CD14-positive monocyte (primary cell): Measurements from ENCODE around the gene SESN2. TPM values are rescaled to one million over a fixed set of nuclear protein-coding genes. Genes with fewer than 3 reads are reported as not detected.

Experiments used
- DNase-seq, 3 donors: peaks; one replicate each; pipeline ENCODE4 v3.0.0-alpha.2; 2011 to 2022
- H2AFZ ChIP-seq: 2 replicates; pipeline ENCODE4 v1.6.0; 2012; ENCODE audit warnings: mild to moderate bottlenecking, low read depth, low read length, inconsistent platforms; ENCODE audit not compliant: insufficient read depth, poor library complexity, severe bottlenecking
- H3K27ac ChIP-seq, 2 donors: 1 replicate in 1 of 2; 2 replicates in 1 of 2; pipeline ENCODE4 v1.5.1; 2012 to 2013; ENCODE audit warnings: low read length in 2 of 2, control low read depth in 1 of 2, inconsistent platforms in 1 of 2, low read depth in 1 of 2, mild to moderate bottlenecking in 1 of 2
- H3K27me3 ChIP-seq, 2 donors: one replicate each; pipeline versions ENCODE4 v1.6.0 to v1.6.1; 2011 to 2013; ENCODE audit warnings: low read length in 2 of 2; ENCODE audit not compliant: control insufficient read depth in 2 of 2, insufficient read depth in 2 of 2
- H3K36me3 ChIP-seq, 2 donors: replicated peaks in 1 of 2; 1 replicate in 1 of 2; 2 replicates in 1 of 2; pipeline versions ENCODE4 v1.5.1 to v1.6.1; 2012 to 2013; ENCODE audit warnings: low read length in 2 of 2, control low read depth in 1 of 2, inconsistent platforms in 1 of 2, mild to moderate bottlenecking in 1 of 2; ENCODE audit not compliant: insufficient read depth in 2 of 2, control insufficient read depth in 1 of 2
- H3K4me1 ChIP-seq, 2 donors: 1 replicate in 1 of 2; 2 replicates in 1 of 2; pipeline versions ENCODE4 v1.5.1 to v1.6.1; 2012 to 2013; ENCODE audit warnings: low read length in 2 of 2, control low read depth in 1 of 2, inconsistent platforms in 1 of 2, mild to moderate bottlenecking in 1 of 2, moderate library complexity in 1 of 2; ENCODE audit not compliant: insufficient read depth in 2 of 2, control insufficient read depth in 1 of 2
- H3K4me2 ChIP-seq: replicated peaks from 2 replicates; pipeline ENCODE3; 2012; ENCODE audit warnings: low read length, moderate library complexity, mild to moderate bottlenecking; ENCODE audit not compliant: poor library complexity, severe bottlenecking; ENCODE audit errors: extremely low read depth
- H3K4me3 ChIP-seq, 3 experiments: fragments of 200-600 bp in 1 of 3; sonication (generic) in 1 of 3; replicated peaks in 1 of 3; 1 replicate in 2 of 3; 2 replicates in 1 of 3; pipeline ENCODE4 v1.5.1; 2011 to 2013; ENCODE audit warnings: low read length in 3 of 3, mild to moderate bottlenecking in 3 of 3, control low read depth in 2 of 3, low read depth in 2 of 3, inconsistent platforms in 1 of 3, moderate library complexity in 1 of 3
- H3K79me2 ChIP-seq: 2 replicates; pipeline ENCODE4 v1.6.0; 2012; ENCODE audit warnings: mild to moderate bottlenecking, control low read depth, inconsistent platforms, low read length, moderate library complexity; ENCODE audit not compliant: insufficient read depth
- H3K9ac ChIP-seq: 2 replicates; pipeline ENCODE4 v1.6.0; 2017; ENCODE audit warnings: low read length, mild to moderate bottlenecking; ENCODE audit not compliant: insufficient read depth, poor library complexity, severe bottlenecking
- H3K9me3 ChIP-seq, 2 donors: replicated peaks in 1 of 2; 1 replicate in 1 of 2; 2 replicates in 1 of 2; pipeline versions ENCODE4 v1.5.1 to v1.6.1; 2012 to 2013; ENCODE audit warnings: low read length in 2 of 2, control low read depth in 1 of 2; ENCODE audit not compliant: control insufficient read depth in 1 of 2, insufficient read depth in 1 of 2
- H4K20me1 ChIP-seq: 2 replicates; pipeline ENCODE4 v1.6.0; 2012; ENCODE audit warnings: mild to moderate bottlenecking, low read length, control low read depth, moderate library complexity; ENCODE audit not compliant: insufficient read depth
- H3K27ac Mint-ChIP-seq, 7 donors: one replicate each; pipeline ENCODE4 v1.8.0; 2020; ENCODE audit warnings: mild to moderate bottlenecking in 7 of 7, mixed read lengths in 7 of 7, moderate library complexity in 6 of 7, inconsistent platforms in 2 of 7
- H3K27me3 Mint-ChIP-seq, 3 donors: one replicate each; pipeline ENCODE4 v1.8.0; 2021 to 2022; ENCODE audit warnings: low read depth in 3 of 3, mild to moderate bottlenecking in 3 of 3, mixed read lengths in 3 of 3, moderate library complexity in 3 of 3, inconsistent platforms in 1 of 3
- H3K36me3 Mint-ChIP-seq, 2 donors: one replicate each; pipeline ENCODE4 v1.8.0; 2020; ENCODE audit warnings: mixed read lengths in 2 of 2, inconsistent platforms in 1 of 2, mild to moderate bottlenecking in 1 of 2
- H3K4me1 Mint-ChIP-seq: one replicate; pipeline ENCODE4 v1.8.0; 2020; ENCODE audit warnings: mild to moderate bottlenecking, mixed read lengths
- H3K4me3 Mint-ChIP-seq, 2 donors: one replicate each; pipeline ENCODE4 v1.8.0; 2020; ENCODE audit warnings: mild to moderate bottlenecking in 2 of 2, mixed read lengths in 2 of 2, moderate library complexity in 1 of 2
- H3K9me3 Mint-ChIP-seq, 7 donors: one replicate each; pipeline ENCODE4 v1.8.0; 2020 to 2022; ENCODE audit warnings: mixed read lengths in 7 of 7, mild to moderate bottlenecking in 6 of 7, moderate library complexity in 6 of 7, inconsistent platforms in 2 of 7
- CTCF ChIP-seq: fragments of 200-600 bp; IDR thresholded peaks from one replicate; pipeline ENCODE4 v1.8.0; 2022; ENCODE audit warnings: antibody characterized with exemption, mild to moderate bottlenecking
- WGBS: methylation state at CpG from one replicate; pipeline ENCODE4 v1.1.5; 2013; ENCODE audit warnings: missing lambda C conversion rate; ENCODE audit not compliant: insufficient coverage; 5-methylcytosine and 5-hydroxymethylcytosine counted together
- intact Hi-C, 2 donors: fragments of 100-400 bp; cut with micrococcal nuclease; formaldehyde crosslinking; loops; one replicate each; pipeline versions ENCODE4 v1.15.0 to v1.15.1; 2023
- polyA plus RNA-seq, 3 donors: library from polyadenylated mRNA; depleted of rRNA in 1 of 3; unstranded in 2 of 3; stranded (reverse) in 1 of 3; fragments of 300-500 nt in 2 of 3; fragments of >200 nt in 1 of 3; fragmentation: Illumina TruSeq in 2 of 3; gene quantifications; 1 replicate in 2 of 3; 2 replicates in 1 of 3; pipeline ENCODE4 v1.2.3, GENCODE V29; 2012 to 2021

Gene SESN2
- polyA plus RNA-seq, 3 donors, result 5.0 to 15.7 (median 5.1) TPM

GRCh38 chr1:28267633-28268032, 8.3 kb downstream of the SESN2 start:
- Histone ChIP-seq H3K27ac (no peak overlapping the region), H2AFZ (no peak overlapping the region), H3K79me2 (peaks cover 9% of the 10 kb centered on the region), H3K4me2 (no peak overlapping the region), H3K27me3 (no peaks in the 10 kb centered on the region), H3K36me3 (peaks cover 7 to 18% of the 10 kb centered on the region in 2 donors), H3K9ac (no peak overlapping the region), H3K4me1 (no peaks in the 10 kb centered on the region), H3K4me3 (no peak overlapping the region), H3K9me3 (no peaks in the 10 kb centered on the region), H4K20me1 (peaks cover 45% of the 10 kb centered on the region)
- Mint-ChIP-seq H3K4me1 (peaks cover 10% of the 10 kb centered on the region), H3K4me3 (no peak overlapping the region), H3K27ac (peak overlapping the region in 1 of 7 donors; percentile 13), H3K27me3 (peaks cover 0 to 5% (median 2%) of the 10 kb centered on the region in 3 donors), H3K36me3 (peaks cover 17 to 19% of the 10 kb centered on the region in 2 donors), H3K9me3 (no peaks in the 10 kb centered on the region)
- DNase-seq, result no peak
- TF ChIP-seq CTCF, result no peak
- intact Hi-C loops, result no loop called here
- no CpG with 5 or more reads among the region's 2 CpGs for WGBS

GRCh38 chr1:28269529-28269928, 10.2 kb downstream of the SESN2 start:
- no peak overlapping the region for H3K9ac ChIP-seq
- Mint-ChIP-seq H3K27ac (no peak overlapping the region), H3K36me3 (peaks cover 33 to 36% of the 10 kb centered on the region in 2 donors), H3K4me1 (peaks cover 8% of the 10 kb centered on the region), H3K4me3 (no peak overlapping the region), H3K27me3 (peaks cover 0 to 4% (median 1%) of the 10 kb centered on the region in 3 donors), H3K9me3 (no peaks in the 10 kb centered on the region)
- no peak for DNase-seq
- no peak overlapping the region for H2AFZ ChIP-seq
- no peak overlapping the region for H3K4me2 ChIP-seq
- H3K27me3 ChIP-seq, result no peaks in the 10 kb centered on the region
- H3K9me3 ChIP-seq, result no peaks in the 10 kb centered on the region
- peaks cover 18 to 37% of the 10 kb centered on the region in 2 donors for H3K36me3 ChIP-seq
- H3K4me1 ChIP-seq, result no peaks in the 10 kb centered on the region
- intact Hi-C loops, result no loop called here
- H3K4me3 ChIP-seq, result no peak overlapping the region
- H3K27ac ChIP-seq, result no peak overlapping the region
- H4K20me1 ChIP-seq, result peaks cover 34% of the 10 kb centered on the region
- TF ChIP-seq CTCF, result no peak
- WGBS, result no CpG with 5 or more reads among the region's 2 CpGs
- H3K79me2 ChIP-seq, result peaks cover 4% of the 10 kb centered on the region
